HEK293 (cell line): ENCODE measurements around the gene LHX4.

Experiments
- CTCF ChIP-seq: fragments of 450-650 bp; formaldehyde crosslinking; IDR thresholded peaks from 2 replicates; pipeline ENCODE4 v1.5.1; 2016; ENCODE audit warnings: missing biosample characterization, missing genetic modification characterization
- REPIN1 ChIP-seq: fragments of 450-650 bp; formaldehyde crosslinking; IDR thresholded peaks from 2 replicates; pipeline ENCODE4 v1.5.1; 2017; ENCODE audit warnings: missing biosample characterization, missing genetic modification characterization, low read depth
- REST ChIP-seq: fragments of 450-650 bp; formaldehyde crosslinking; IDR thresholded peaks from 2 replicates; pipeline ENCODE4 v1.5.1; 2016; ENCODE audit warnings: missing biosample characterization, missing genetic modification characterization
- SP2 ChIP-seq: fragments of 450-650 bp; formaldehyde crosslinking; IDR thresholded peaks from 2 replicates; pipeline ENCODE4 v1.5.1; 2016; ENCODE audit warnings: missing biosample characterization, missing genetic modification characterization
- ZBTB21 ChIP-seq: fragments of 450-650 bp; formaldehyde crosslinking; IDR thresholded peaks from 2 replicates; pipeline ENCODE4 v1.5.1; 2017; ENCODE audit warnings: missing biosample characterization, missing genetic modification characterization
- ZBTB8A ChIP-seq: fragments of 450-650 bp; formaldehyde crosslinking; IDR thresholded peaks from 2 replicates; pipeline ENCODE4 v1.5.1; 2016; ENCODE audit warnings: missing biosample characterization, missing genetic modification characterization
- ZNF561 ChIP-seq: fragments of 450-650 bp; IDR thresholded peaks from 2 replicates; pipeline ENCODE4 v1.5.1; 2018; ENCODE audit warnings: missing biosample characterization, missing genetic modification characterization, borderline replicate concordance

GRCh38 chr1:180266275-180267210 lies 36.5 kb downstream of the LHX4 start:
- no peak for TF ChIP-seq CTCF
- TF ChIP-seq SP2: no peak
- no peak for TF ChIP-seq ZBTB21 (tag by site-specific recombination)
- TF ChIP-seq ZBTB8A (tag by site-specific recombination): no peak
- no peak for TF ChIP-seq REST (tag by site-specific recombination)
- TF ChIP-seq REPIN1 (tag by site-specific recombination): no peak
- TF ChIP-seq ZNF561: no peak
